ENCODE data around the gene UGGT1.

DNA sequence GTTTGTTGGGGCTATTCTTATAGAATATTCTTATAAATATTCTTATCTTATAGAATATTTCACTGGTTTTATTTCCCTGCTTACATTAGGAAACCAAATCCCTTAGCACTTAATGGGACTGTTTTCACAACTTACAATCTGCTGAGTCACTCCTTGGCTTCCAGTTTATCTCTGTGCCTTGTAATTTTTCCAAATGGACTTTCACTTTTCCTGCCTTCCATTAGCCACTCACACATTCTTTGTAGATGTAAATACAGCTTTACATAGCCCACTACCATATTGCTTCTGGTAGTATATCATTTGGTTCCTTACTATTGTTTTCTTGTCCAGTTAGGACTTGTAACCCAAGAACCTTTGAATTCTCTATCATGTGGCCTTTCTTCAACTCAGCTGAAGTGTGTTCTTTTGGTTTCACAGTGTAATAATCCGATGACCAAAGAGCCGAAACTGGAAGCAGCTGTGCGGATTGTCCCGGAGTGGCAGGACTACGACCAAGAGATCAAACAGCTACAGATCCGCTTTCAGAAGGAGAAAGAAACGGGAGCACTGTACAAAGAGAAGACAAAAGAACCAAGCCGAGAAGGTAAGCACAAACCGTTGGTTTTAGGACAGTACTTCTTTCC lies 96.1 kb downstream of the UGGT1 start:
- TF ChIP-seq, protein P1, sequence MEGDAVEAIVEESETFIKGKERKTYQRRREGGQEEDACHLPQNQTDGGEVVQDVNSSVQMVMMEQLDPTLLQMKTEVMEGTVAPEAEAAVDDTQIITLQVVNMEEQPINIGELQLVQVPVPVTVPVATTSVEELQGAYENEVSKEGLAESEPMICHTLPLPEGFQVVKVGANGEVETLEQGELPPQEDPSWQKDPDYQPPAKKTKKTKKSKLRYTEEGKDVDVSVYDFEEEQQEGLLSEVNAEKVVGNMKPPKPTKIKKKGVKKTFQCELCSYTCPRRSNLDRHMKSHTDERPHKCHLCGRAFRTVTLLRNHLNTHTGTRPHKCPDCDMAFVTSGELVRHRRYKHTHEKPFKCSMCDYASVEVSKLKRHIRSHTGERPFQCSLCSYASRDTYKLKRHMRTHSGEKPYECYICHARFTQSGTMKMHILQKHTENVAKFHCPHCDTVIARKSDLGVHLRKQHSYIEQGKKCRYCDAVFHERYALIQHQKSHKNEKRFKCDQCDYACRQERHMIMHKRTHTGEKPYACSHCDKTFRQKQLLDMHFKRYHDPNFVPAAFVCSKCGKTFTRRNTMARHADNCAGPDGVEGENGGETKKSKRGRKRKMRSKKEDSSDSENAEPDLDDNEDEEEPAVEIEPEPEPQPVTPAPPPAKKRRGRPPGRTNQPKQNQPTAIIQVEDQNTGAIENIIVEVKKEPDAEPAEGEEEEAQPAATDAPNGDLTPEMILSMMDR (IDR thresholded peaks at IDR 0.05), result no peak
- TF ChIP-seq POLR2A (IDR thresholded peaks at IDR 0.05), result no peak

All from testis (tissue), 2 donors.